GM21619 (cell line): ENCODE measurements around the gene CAMKMT.
"Not testable (repeated sequence)": the region's sequence is repeated elsewhere in the genome, so short reads cannot be mapped to it uniquely, and the experiment has no call there.

Experiments used
- ATAC-seq: cut with Tn5 transposase; IDR thresholded peaks from one replicate; pipeline ENCODE4 v1.9.1; 2021; ENCODE audit not compliant: unreplicated experiment

CAMKMT gene

GRCh38 chr2:44580875-44581515 is 219.2 kb downstream of the CAMKMT start:
- no peak for ATAC-seq

- ATAC-seq: no peak
These were observed 220.7 kb downstream of the CAMKMT start for GRCh38 chr2:44582363-44583008.

GRCh38 chr2:44595615-44596014 is 233.9 kb downstream of the CAMKMT start:
- ATAC-seq: not testable (repeated sequence)

- ATAC-seq: peak; percentile 76
These were observed 235.0 kb downstream of the CAMKMT start for GRCh38 chr2:44596537-44597320.

GRCh38 chr2:44598330-44599119 is 236.8 kb downstream of the CAMKMT start:
- ATAC-seq: no peak

- ATAC-seq: no peak
These were observed 237.4 kb downstream of the CAMKMT start for GRCh38 chr2:44599130-44599529.

- no peak for ATAC-seq
These were observed 240.7 kb downstream of the CAMKMT start for GRCh38 chr2:44602446-44602845.

GRCh38 chr2:44605511-44605910 is 243.8 kb downstream of the CAMKMT start:
- ATAC-seq: no peak

GRCh38 chr2:44612276-44612675 is 250.5 kb downstream of the CAMKMT start:
- no peak for ATAC-seq

- no peak for ATAC-seq
These were observed 253.2 kb downstream of the CAMKMT start for GRCh38 chr2:44614940-44615339.

GRCh38 chr2:44615950-44616518 is 254.3 kb downstream of the CAMKMT start:
- no peak for ATAC-seq

GRCh38 chr2:44616667-44617155 is 255.0 kb downstream of the CAMKMT start:
- peak; percentile 61 for ATAC-seq

- ATAC-seq: no peak
These were observed 256.7 kb downstream of the CAMKMT start for GRCh38 chr2:44618251-44619023.

- no peak for ATAC-seq
These were observed 258.6 kb downstream of the CAMKMT start for GRCh38 chr2:44620189-44620990.

- no peak for ATAC-seq
These were observed 262.0 kb downstream of the CAMKMT start for GRCh38 chr2:44623622-44624351.

- ATAC-seq: no peak
These were observed 266.6 kb downstream of the CAMKMT start for GRCh38 chr2:44628297-44628696.

GRCh38 chr2:44632931-44633689 is 271.4 kb downstream of the CAMKMT start:
- ATAC-seq: no peak

GRCh38 chr2:44635725-44636124 is 274.0 kb downstream of the CAMKMT start:
- no peak for ATAC-seq
